ENCODE measurements around the gene CCL23. TPM values are rescaled to one million over a fixed set of nuclear protein-coding genes. Genes with fewer than 3 reads are reported as not detected.
"Not testable (repeated sequence)": the region's sequence is repeated elsewhere in the genome, so short reads cannot be mapped to it uniquely, and the experiment has no call there.

Gene CCL23
- total and polyA plus RNA-seq, 10 donors, result 1.6 to 40.6 (median 10.8) TPM

- peaks cover 5 to 24% (median 14%) of the 10 kb centered on the region in 6 donors for H3K4me1 ChIP-seq
- 94 to 98% (median 94%) methylated on average over 2 of the region's 2 CpGs for WGBS, 5 donors
- H3K36me3 ChIP-seq, result no peaks in the 10 kb centered on the region
- H3K27ac ChIP-seq, result no peak overlapping the region
- no peak overlapping the region for H3K4me3 ChIP-seq
- intact Hi-C loops (cut with DNase I; ENCODE audit: low total_unique reads), result no loop called here
- TF ChIP-seq POLR2A (IDR thresholded peaks at IDR 0.05), result no peak
- no peak for TF ChIP-seq POLR2AphosphoS5 (IDR thresholded peaks at IDR 0.05)
- TF ChIP-seq CTCF (IDR thresholded peaks at IDR 0.05 in 8 of 11, conservative IDR thresholded peaks at IDR 0.05 in 3 of 11), result no peak
- DNase-seq, result no peak
- no peaks in the 10 kb centered on the region for H3K27me3 ChIP-seq (replicated peaks in 1 of 7)
- peaks cover 0 to 8% (median 0%) of the 10 kb centered on the region in 8 donors for H3K9me3 ChIP-seq
Measured at GRCh38 chr17:36019423-36019822, 1.7 kb upstream of the CCL23 start.

- H3K27ac ChIP-seq, result no peak overlapping the region
- peak overlapping the region in 1 of 8 donors; percentile 45 for H3K4me3 ChIP-seq
- H3K36me3 ChIP-seq, result peaks cover 0 to 11% (median 0%) of the 10 kb centered on the region in 6 donors
- DNase-seq, result no peak
- peaks cover 0 to 11% (median 9%) of the 10 kb centered on the region in 8 donors for H3K9me3 ChIP-seq
- no peak for TF ChIP-seq POLR2A (IDR thresholded peaks at IDR 0.05)
- WGBS, 5 donors, result 91 to 99% (median 96%) methylated on average over 2 of the region's 2 CpGs
- peaks cover 5 to 24% (median 14%) of the 10 kb centered on the region in 6 donors for H3K4me1 ChIP-seq
- H3K27me3 ChIP-seq (replicated peaks in 1 of 7), result no peaks in the 10 kb centered on the region
- intact Hi-C loops (cut with DNase I; ENCODE audit: low total_unique reads), result no loop called here
Measured at GRCh38 chr17:36016555-36016954, 1.2 kb downstream of the CCL23 start.

GRCh38 chr17:36015895-36016294 is 1.9 kb downstream of the CCL23 start:
- WGBS, 5 donors, result 89 to 97% (median 94%) methylated on average over 4 of the region's 4 CpGs
- DNase-seq; H3K27me3 ChIP-seq (replicated peaks in 1 of 7); H3K27ac ChIP-seq; intact Hi-C loops (cut with DNase I; ENCODE audit: low total_unique reads); H3K4me3 ChIP-seq: not testable (repeated sequence)
- H3K9me3 ChIP-seq, result peaks cover 0 to 15% (median 9%) of the 10 kb centered on the region in 8 donors
- H3K4me1 ChIP-seq, result peaks cover 5 to 24% (median 14%) of the 10 kb centered on the region in 6 donors
- peaks cover 0 to 11% (median 0%) of the 10 kb centered on the region in 6 donors for H3K36me3 ChIP-seq

- peaks cover 5 to 24% (median 14%) of the 10 kb centered on the region in 6 donors for H3K4me1 ChIP-seq
- no peak overlapping the region for H3K4me3 ChIP-seq
- H3K27me3 ChIP-seq (replicated peaks in 1 of 7), result no peaks in the 10 kb centered on the region
- H3K27ac ChIP-seq, result no peak overlapping the region
- peaks cover 0 to 11% (median 0%) of the 10 kb centered on the region in 6 donors for H3K36me3 ChIP-seq
- H3K9me3 ChIP-seq, result peaks cover 0 to 22% (median 10%) of the 10 kb centered on the region in 8 donors
- no peak for DNase-seq
- no peak for TF ChIP-seq POLR2A (IDR thresholded peaks at IDR 0.05)
- TF ChIP-seq POLR2AphosphoS5 (IDR thresholded peaks at IDR 0.05), result no peak
- TF ChIP-seq CTCF (IDR thresholded peaks at IDR 0.05 in 8 of 11, conservative IDR thresholded peaks at IDR 0.05 in 3 of 11), result no peak
- WGBS, 5 donors, result 69 to 86% (median 75%) methylated on average over 5 of the region's 5 CpGs
- intact Hi-C loops (cut with DNase I; ENCODE audit: low total_unique reads), result no loop called here
Measured at GRCh38 chr17:36014946-36015345, 2.8 kb downstream of the CCL23 start.

- TF ChIP-seq POLR2A (IDR thresholded peaks at IDR 0.05), result no peak
- intact Hi-C loops (cut with DNase I; ENCODE audit: low total_unique reads), result no loop called here
- no peak overlapping the region for H3K4me3 ChIP-seq
- DNase-seq, result no peak
- H3K27ac ChIP-seq, result no peak overlapping the region
- no peaks in the 10 kb centered on the region for H3K27me3 ChIP-seq (replicated peaks in 1 of 7)
- H3K36me3 ChIP-seq, result peaks cover 0 to 11% (median 0%) of the 10 kb centered on the region in 6 donors
- peaks cover 0 to 45% (median 28%) of the 10 kb centered on the region in 8 donors for H3K9me3 ChIP-seq
- no peaks in the 10 kb centered on the region for H3K4me1 ChIP-seq
- 76 to 92% (median 79%) methylated on average over 2 of the region's 2 CpGs for whole genome bisulfite sequencing, 5 donors
Measured at GRCh38 chr17:36011201-36011600, 6.6 kb downstream of the CCL23 start.

Data from spleen (tissue), 11 donors.